K562 (cell line): ENCODE results near the gene NR1H2. TPM values are rescaled to one million over a fixed set of nuclear protein-coding genes. Genes with fewer than 3 reads are reported as not detected.
A peak's percentile ranks its signal among the peaks of the same experiment; 100 is the strongest.

Source experiments
- CBFA2T2 ChIP-seq: fragments of 450-650 bp; conservative IDR thresholded peaks from 2 replicates; pipeline ENCODE4 v1.6.1; 2017; ENCODE audit warnings: mild to moderate bottlenecking
- FOXA3 ChIP-seq, 2 experiments: fragments of 450-650 bp in 1 of 2; sonication (generic) in 1 of 2; formaldehyde crosslinking; IDR thresholded peaks in 1 of 2; conservative IDR thresholded peaks in 1 of 2; 2 replicates each; pipeline versions ENCODE4 v1.4.0 to v1.8.0; 2020 to 2022; ENCODE audit warnings: mild to moderate bottlenecking in 2 of 2, missing genetic modification reagents in 1 of 2
- FOXJ2 ChIP-seq: fragments of 200-800 bp; sonication (Bioruptor generic); IDR thresholded peaks from 2 replicates; pipeline ENCODE4 v1.6.1; 2016; ENCODE audit warnings: missing genetic modification characterization, missing compliant biosample characterization
- FUS ChIP-seq: fragments of 200-400 bp; formaldehyde crosslinking; optimal IDR thresholded peaks from 2 replicates; pipeline ENCODE3; 2017; ENCODE audit warnings: low read depth, low read length
- MCM2 ChIP-seq: fragments of 450-650 bp; IDR thresholded peaks from 2 replicates; pipeline ENCODE4 v1.6.1; 2017; ENCODE audit warnings: low read depth, mild to moderate bottlenecking
- MTA1 ChIP-seq: fragments of 450-650 bp; IDR thresholded peaks from 2 replicates; pipeline ENCODE4 v1.6.1; 2017; ENCODE audit warnings: borderline replicate concordance
- RBBP5 ChIP-seq: fragments of 200-600 bp; sonication (generic); IDR thresholded peaks from 2 replicates; pipeline ENCODE4 v1.6.1; 2012; ENCODE audit warnings: borderline replicate concordance, mild to moderate bottlenecking, low read length, control low read depth, inconsistent platforms; ENCODE audit not compliant: insufficient read depth, poor library complexity, severe bottlenecking
- RUNX1 ChIP-seq: sonication (generic); IDR thresholded peaks from 2 replicates; pipeline ENCODE4 v1.6.1; 2016; ENCODE audit warnings: antibody characterized with exemption, low read depth
- SAFB ChIP-seq: fragments of 200-400 bp; formaldehyde crosslinking; IDR thresholded peaks from 2 replicates; pipeline ENCODE4 v1.6.1; 2017; ENCODE audit warnings: low read depth, low read length, borderline replicate concordance
- ZEB2 ChIP-seq: fragments of 450-650 bp; IDR thresholded peaks from 2 replicates; pipeline ENCODE4 v1.6.1; 2016
- ZNF212 ChIP-seq: fragments of 450-650 bp; formaldehyde crosslinking; IDR thresholded peaks from 2 replicates; pipeline ENCODE4 v1.4.0; 2020; ENCODE audit warnings: mild to moderate bottlenecking
- ZNF311 ChIP-seq: fragments of 250-450 bp; sonication (Bioruptor Pico); IDR thresholded peaks from 2 replicates; pipeline ENCODE4 v1.4.0; 2020; ENCODE audit warnings: mild to moderate bottlenecking, moderate library complexity
- polyA plus RNA-seq, 8 experiments: library from polyadenylated mRNA; depleted of rRNA in 4 of 8; stranded (reverse) in 5 of 8; unstranded in 3 of 8; fragments of >200 nt; fragmentation: Nextera tagmentation in 2 of 8; fragmentation: Illumina TruSeq in 1 of 8; extraction: Ambion mirVana in 2 of 8; extraction: Trizol in 1 of 8; gene quantifications; 2 replicates each; pipeline versions ENCODE4 v1.2.1 to v1.2.3, GENCODE V29; 2011 to 2014; ENCODE audit warnings: inconsistent platforms in 1 of 8, missing spikeins in 1 of 8
- total RNA-seq, 7 experiments: library from RNA; depleted of rRNA in 6 of 7; stranded (reverse); fragments of >200 nt in 6 of 7; fragmentation: Illumina TruSeq in 2 of 7; extraction: Trizol in 2 of 7; gene quantifications; 2 replicates each; pipeline versions ENCODE4 v1.2.1 to v1.2.3, GENCODE V29; 2011 to 2021; ENCODE audit warnings: low replicate concordance in 1 of 7
- TF ChIP-seq, protein P1 (sequence below): fragments of 450-650 bp; formaldehyde crosslinking; IDR thresholded peaks from 2 replicates; pipeline ENCODE4 v1.4.0; 2020; ENCODE audit warnings: mild to moderate bottlenecking
- TF ChIP-seq, protein P2 (sequence below): sonication (generic); formaldehyde crosslinking; IDR thresholded peaks from 2 replicates; pipeline ENCODE4 v1.9.0; 2022; ENCODE audit warnings: mild to moderate bottlenecking, missing genetic modification reagents
- TF ChIP-seq, protein P3 (sequence below): fragments of 250-450 bp; sonication (Bioruptor Pico); IDR thresholded peaks from 2 replicates; pipeline ENCODE4 v1.9.0; 2021; ENCODE audit warnings: mild to moderate bottlenecking
- TF ChIP-seq, protein P4 (sequence below): fragments of 200-800 bp; sonication (Bioruptor generic); IDR thresholded peaks from 2 replicates; pipeline ENCODE4 v1.6.1; 2016; ENCODE audit warnings: missing genetic modification characterization, missing compliant biosample characterization
- TF ChIP-seq, protein P5 (sequence below): fragments of 250-450 bp; sonication (Bioruptor Pico); IDR thresholded peaks from 2 replicates; pipeline ENCODE4 v1.5.0; 2021
- TF ChIP-seq, protein P6 (sequence below): fragments of 200-800 bp; sonication (Bioruptor generic); IDR thresholded peaks from 2 replicates; pipeline ENCODE4 v1.6.1; 2017; ENCODE audit warnings: missing genetic modification characterization, missing compliant biosample characterization

Gene NR1H2
- total and polyA plus RNA-seq, 9 of the 15 experiments (the other 6 are each of a cell fraction or from before 2014, with no cell fraction given): 0.11 to 73.8 (median 24.0) TPM

DNA sequence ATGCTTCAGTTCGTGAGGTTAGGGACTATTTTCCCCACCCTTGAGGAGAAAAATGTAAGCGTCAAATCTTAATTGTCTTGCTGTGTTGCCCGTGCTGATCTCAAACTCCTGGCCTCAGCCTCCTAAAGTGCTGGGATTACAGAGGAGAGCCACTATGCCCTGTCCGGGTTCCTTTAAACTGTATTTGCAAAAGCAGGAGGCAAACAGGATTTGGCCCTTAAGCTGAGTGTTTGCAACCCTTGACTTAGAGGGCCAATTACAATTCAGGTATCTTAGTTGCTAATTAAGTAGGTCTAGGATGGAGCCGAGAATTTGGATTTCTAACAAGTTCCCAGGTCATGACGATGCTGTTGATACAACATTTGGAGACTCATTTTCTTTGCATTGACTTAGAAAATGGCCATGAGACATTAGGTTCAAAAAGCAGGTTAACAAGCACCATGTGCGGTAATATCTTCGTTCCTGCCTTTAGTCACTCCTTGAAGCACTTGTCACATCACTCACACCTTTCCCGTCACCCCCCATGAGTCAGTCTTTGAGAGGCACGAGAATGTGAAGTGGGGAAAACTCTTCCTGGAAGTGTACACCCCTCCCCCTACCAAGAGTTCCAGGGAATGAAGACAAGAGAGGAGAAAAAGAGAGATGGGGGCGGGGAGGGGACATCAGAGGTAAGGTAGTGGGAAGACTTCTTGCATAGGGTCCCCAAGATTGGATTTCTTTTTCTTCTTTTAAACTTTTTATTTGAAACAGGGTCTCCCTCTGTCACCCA lies 13.4 kb upstream of the NR1H2 start (continued):
- TF ChIP-seq, protein P1, sequence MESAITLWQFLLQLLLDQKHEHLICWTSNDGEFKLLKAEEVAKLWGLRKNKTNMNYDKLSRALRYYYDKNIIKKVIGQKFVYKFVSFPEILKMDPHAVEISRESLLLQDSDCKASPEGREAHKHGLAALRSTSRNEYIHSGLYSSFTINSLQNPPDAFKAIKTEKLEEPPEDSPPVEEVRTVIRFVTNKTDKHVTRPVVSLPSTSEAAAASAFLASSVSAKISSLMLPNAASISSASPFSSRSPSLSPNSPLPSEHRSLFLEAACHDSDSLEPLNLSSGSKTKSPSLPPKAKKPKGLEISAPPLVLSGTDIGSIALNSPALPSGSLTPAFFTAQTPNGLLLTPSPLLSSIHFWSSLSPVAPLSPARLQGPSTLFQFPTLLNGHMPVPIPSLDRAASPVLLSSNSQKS (CRISPR knock-in tag): no peak
- TF ChIP-seq RUNX1 (no peak), FOXJ2 (tag) (no peak), SAFB (no peak), MCM2 (no peak), ZNF212 (CRISPR knock-in tag) (no peak), MTA1 (no peak), FOXA3 (CRISPR knock-in tag; conservative IDR thresholded peaks at IDR 0.05 in 1 of 2, IDR thresholded peaks at IDR 0.05 in 1 of 2) (peak in 1 of 2 experiments; percentile 26; a peak in 1 of 4 replicates), CBFA2T2 (no peak), ZEB2 (peak; percentile 53; the same call in 1 of the 2 replicates), RBBP5 (no peak), FUS (no peak), ZNF311 (CRISPR knock-in tag) (no peak)
- TF ChIP-seq, protein P2, sequence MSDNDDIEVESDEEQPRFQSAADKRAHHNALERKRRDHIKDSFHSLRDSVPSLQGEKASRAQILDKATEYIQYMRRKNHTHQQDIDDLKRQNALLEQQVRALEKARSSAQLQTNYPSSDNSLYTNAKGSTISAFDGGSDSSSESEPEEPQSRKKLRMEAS (CRISPR knock-in tag): peak; percentile 33; the same call in 1 of the 2 replicates
- TF ChIP-seq, protein P3, sequence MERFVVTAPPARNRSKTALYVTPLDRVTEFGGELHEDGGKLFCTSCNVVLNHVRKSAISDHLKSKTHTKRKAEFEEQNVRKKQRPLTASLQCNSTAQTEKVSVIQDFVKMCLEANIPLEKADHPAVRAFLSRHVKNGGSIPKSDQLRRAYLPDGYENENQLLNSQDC (CRISPR knock-in tag): no peak
- TF ChIP-seq, protein P4, sequence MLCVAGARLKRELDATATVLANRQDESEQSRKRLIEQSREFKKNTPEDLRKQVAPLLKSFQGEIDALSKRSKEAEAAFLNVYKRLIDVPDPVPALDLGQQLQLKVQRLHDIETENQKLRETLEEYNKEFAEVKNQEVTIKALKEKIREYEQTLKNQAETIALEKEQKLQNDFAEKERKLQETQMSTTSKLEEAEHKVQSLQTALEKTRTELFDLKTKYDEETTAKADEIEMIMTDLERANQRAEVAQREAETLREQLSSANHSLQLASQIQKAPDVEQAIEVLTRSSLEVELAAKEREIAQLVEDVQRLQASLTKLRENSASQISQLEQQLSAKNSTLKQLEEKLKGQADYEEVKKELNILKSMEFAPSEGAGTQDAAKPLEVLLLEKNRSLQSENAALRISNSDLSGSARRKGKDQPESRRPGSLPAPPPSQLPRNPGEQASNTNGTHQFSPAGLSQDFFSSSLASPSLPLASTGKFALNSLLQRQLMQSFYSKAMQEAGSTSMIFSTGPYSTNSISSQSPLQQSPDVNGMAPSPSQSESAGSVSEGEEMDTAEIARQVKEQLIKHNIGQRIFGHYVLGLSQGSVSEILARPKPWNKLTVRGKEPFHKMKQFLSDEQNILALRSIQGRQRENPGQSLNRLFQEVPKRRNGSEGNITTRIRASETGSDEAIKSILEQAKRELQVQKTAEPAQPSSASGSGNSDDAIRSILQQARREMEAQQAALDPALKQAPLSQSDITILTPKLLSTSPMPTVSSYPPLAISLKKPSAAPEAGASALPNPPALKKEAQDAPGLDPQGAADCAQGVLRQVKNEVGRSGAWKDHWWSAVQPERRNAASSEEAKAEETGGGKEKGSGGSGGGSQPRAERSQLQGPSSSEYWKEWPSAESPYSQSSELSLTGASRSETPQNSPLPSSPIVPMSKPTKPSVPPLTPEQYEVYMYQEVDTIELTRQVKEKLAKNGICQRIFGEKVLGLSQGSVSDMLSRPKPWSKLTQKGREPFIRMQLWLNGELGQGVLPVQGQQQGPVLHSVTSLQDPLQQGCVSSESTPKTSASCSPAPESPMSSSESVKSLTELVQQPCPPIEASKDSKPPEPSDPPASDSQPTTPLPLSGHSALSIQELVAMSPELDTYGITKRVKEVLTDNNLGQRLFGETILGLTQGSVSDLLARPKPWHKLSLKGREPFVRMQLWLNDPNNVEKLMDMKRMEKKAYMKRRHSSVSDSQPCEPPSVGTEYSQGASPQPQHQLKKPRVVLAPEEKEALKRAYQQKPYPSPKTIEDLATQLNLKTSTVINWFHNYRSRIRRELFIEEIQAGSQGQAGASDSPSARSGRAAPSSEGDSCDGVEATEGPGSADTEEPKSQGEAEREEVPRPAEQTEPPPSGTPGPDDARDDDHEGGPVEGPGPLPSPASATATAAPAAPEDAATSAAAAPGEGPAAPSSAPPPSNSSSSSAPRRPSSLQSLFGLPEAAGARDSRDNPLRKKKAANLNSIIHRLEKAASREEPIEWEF (CRISPR knock-in tag): no peak
- TF ChIP-seq, protein P5, sequence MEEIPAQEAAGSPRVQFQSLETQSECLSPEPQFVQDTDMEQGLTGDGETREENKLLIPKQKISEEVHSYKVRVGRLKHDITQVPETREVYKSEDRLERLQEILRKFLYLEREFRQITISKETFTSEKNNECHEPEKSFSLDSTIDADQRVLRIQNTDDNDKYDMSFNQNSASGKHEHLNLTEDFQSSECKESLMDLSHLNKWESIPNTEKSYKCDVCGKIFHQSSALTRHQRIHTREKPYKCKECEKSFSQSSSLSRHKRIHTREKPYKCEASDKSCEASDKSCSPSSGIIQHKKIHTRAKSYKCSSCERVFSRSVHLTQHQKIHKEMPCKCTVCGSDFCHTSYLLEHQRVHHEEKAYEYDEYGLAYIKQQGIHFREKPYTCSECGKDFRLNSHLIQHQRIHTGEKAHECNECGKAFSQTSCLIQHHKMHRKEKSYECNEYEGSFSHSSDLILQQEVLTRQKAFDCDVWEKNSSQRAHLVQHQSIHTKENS (CRISPR knock-in tag): no peak
- TF ChIP-seq, protein P6, sequence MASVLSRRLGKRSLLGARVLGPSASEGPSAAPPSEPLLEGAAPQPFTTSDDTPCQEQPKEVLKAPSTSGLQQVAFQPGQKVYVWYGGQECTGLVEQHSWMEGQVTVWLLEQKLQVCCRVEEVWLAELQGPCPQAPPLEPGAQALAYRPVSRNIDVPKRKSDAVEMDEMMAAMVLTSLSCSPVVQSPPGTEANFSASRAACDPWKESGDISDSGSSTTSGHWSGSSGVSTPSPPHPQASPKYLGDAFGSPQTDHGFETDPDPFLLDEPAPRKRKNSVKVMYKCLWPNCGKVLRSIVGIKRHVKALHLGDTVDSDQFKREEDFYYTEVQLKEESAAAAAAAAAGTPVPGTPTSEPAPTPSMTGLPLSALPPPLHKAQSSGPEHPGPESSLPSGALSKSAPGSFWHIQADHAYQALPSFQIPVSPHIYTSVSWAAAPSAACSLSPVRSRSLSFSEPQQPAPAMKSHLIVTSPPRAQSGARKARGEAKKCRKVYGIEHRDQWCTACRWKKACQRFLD (CRISPR knock-in tag): peak; percentile 53
